ENCODE data around the gene CRLF1. TPM values are rescaled to one million over a fixed set of nuclear protein-coding genes. Genes with fewer than 3 reads are reported as not detected.
A peak's percentile ranks its signal among the peaks of the same experiment; 100 is the strongest.

The CRLF1 gene
- total RNA-seq, 1 experiment from 2014 or later, result 16.2 TPM

- DNase-seq, result no peak
- H3K36me3 Mint-ChIP-seq (ENCODE audit: insufficient read depth in 1 of 3, low read depth in 3 of 3), result peaks cover 0 to 6% (median 0%) of the 10 kb centered on the region in 3 experiments; a peak in 2 of 7 replicates
- no peaks in the 10 kb centered on the region for H3K79me2 ChIP-seq (ENCODE audit: insufficient read depth, low read length)
- H3K23ac ChIP-seq (ENCODE audit: insufficient read length, low read depth, low read length), result no peak overlapping the region
- no peak overlapping the region for H2BK120ac ChIP-seq (ENCODE audit: low read depth, low read length, poor library complexity, severe bottlenecking)
- H3K4me1 Mint-ChIP-seq, result peaks cover 23 to 33% of the 10 kb centered on the region in 2 experiments
- H3K14ac ChIP-seq (ENCODE audit: insufficient read depth, low read length), result no peak overlapping the region; the same call in 1 of the 2 replicates
- H3K4me2 ChIP-seq (ENCODE audit: insufficient read depth, insufficient read length, low read length), result no peak overlapping the region
- H3K56ac ChIP-seq (ENCODE audit: insufficient read length, low read depth, low read length), result no peak overlapping the region
- H3K27me3 Mint-ChIP-seq (ENCODE audit: low read depth), result peaks cover 86% of the 10 kb centered on the region
- H2AK5ac ChIP-seq (ENCODE audit: insufficient read length, low read length), result no peak overlapping the region
- no peak overlapping the region for H2BK12ac ChIP-seq (ENCODE audit: insufficient read length, low read depth, low read length)
- no peak for TF ChIP-seq CTCF (conservative IDR thresholded peaks at IDR 0.05)
- no peak overlapping the region for H3K27ac ChIP-seq (ENCODE audit: insufficient read length, low read depth, low read length)
- no peak overlapping the region for H3K4ac ChIP-seq (ENCODE audit: low read depth, low read length)
- no peak overlapping the region for H3K18ac ChIP-seq (ENCODE audit: insufficient read length, low read depth, low read length)
- H2BK20ac ChIP-seq (ENCODE audit: low read depth, low read length, poor library complexity, severe bottlenecking), result no peak overlapping the region
- no peaks in the 10 kb centered on the region; a peak in 1 of 5 replicates for H3K9me3 Mint-ChIP-seq
- H3T11ph ChIP-seq (ENCODE audit: low read length), result no peak overlapping the region
- H3K27ac Mint-ChIP-seq, result no peak overlapping the region
- no peak overlapping the region for H2BK5ac ChIP-seq (ENCODE audit: insufficient read length, low read length)
- no peaks in the 10 kb centered on the region for H3K79me1 ChIP-seq (ENCODE audit: insufficient read depth, low read depth, low read length, poor library complexity, severe bottlenecking)
- H4K91ac ChIP-seq (ENCODE audit: insufficient read length, low read depth, low read length), result no peak overlapping the region
- H2BK15ac ChIP-seq (ENCODE audit: low read depth, low read length), result no peak overlapping the region
- H3K4me3 Mint-ChIP-seq, result peak overlapping the region; percentile 23 to 41; a peak in 2 of 5 replicates
- H3K27me3 ChIP-seq (ENCODE audit: insufficient read depth, low read length), result peaks cover 55% of the 10 kb centered on the region
- H3K4me1 ChIP-seq (ENCODE audit: insufficient read depth, low read length), result 0 out of 2 replicates have a peak, but pooled peaks cover 1% of the 10 kb centered on the region
- WGBS (ENCODE audit: extremely low coverage, insufficient read length, low lambda C conversion rate), result no CpG with 5 or more reads among the region's 26 CpGs
- no peak overlapping the region for H4K8ac ChIP-seq (replicated peaks; ENCODE audit: insufficient read length, low read depth, low read length)
- H3K9me3 ChIP-seq (ENCODE audit: control insufficient read depth, low read depth, low read length), result no peaks in the 10 kb centered on the region
- H3K23me2 ChIP-seq (ENCODE audit: insufficient read length, low read depth, low read length, poor library complexity, severe bottlenecking), result peaks cover 3% of the 10 kb centered on the region
- no peaks in the 10 kb centered on the region for H4K20me1 ChIP-seq (ENCODE audit: control insufficient read depth, insufficient read depth, insufficient read length)
- H4K5ac ChIP-seq (ENCODE audit: insufficient read length, low read depth, low read length), result no peak overlapping the region
- H3K9ac ChIP-seq (ENCODE audit: extremely low read depth, insufficient read length, low read length), result no peak overlapping the region
- no peak overlapping the region for H2AFZ ChIP-seq (ENCODE audit: low read length)
These were observed 2.4 kb downstream of the CRLF1 start for GRCh38 chr19:18603958-18604819.

Measured in H9 (cell line).